GM23248 (cell line): ENCODE measurements around the gene TNNC1. TPM values are rescaled to one million over a fixed set of nuclear protein-coding genes. Genes with fewer than 3 reads are reported as not detected.

Experiments used
- DNase-seq: peaks from one replicate; pipeline ENCODE4 v3.0.0-alpha.2; 2015
- H2AFZ ChIP-seq: fragments of 200-600 bp; sonication (generic); 2 replicates; pipeline ENCODE4 v1.6.1; 2016; ENCODE audit warnings: antibody characterized with exemption
- H3F3A ChIP-seq: fragments of 200-600 bp; sonication (generic); 2 replicates; pipeline ENCODE4 v1.6.1; 2016; ENCODE audit warnings: mild to moderate bottlenecking, antibody characterized with exemption, mixed run types; ENCODE audit not compliant: insufficient read depth
- H3K27ac ChIP-seq: fragments of 200-600 bp; sonication (generic); 2 replicates; pipeline ENCODE4 v1.5.1; 2016; ENCODE audit warnings: mild to moderate bottlenecking
- H3K27me3 ChIP-seq: fragments of 200-600 bp; sonication (generic); replicated peaks from 2 replicates; pipeline ENCODE4 v1.6.1; 2016; ENCODE audit warnings: mild to moderate bottlenecking; ENCODE audit not compliant: insufficient read depth
- H3K36me3 ChIP-seq: fragments of 200-600 bp; sonication (generic); 2 replicates; pipeline ENCODE4 v1.6.1; 2016; ENCODE audit warnings: low read depth, mild to moderate bottlenecking
- H3K4me1 ChIP-seq: fragments of 200-600 bp; sonication (generic); 2 replicates; pipeline ENCODE4 v1.6.1; 2016; ENCODE audit warnings: mild to moderate bottlenecking; ENCODE audit not compliant: insufficient read depth
- H3K4me2 ChIP-seq: fragments of 200-600 bp; sonication (generic); one replicate; pipeline ENCODE4 v1.6.1; 2016; ENCODE audit warnings: mild to moderate bottlenecking; ENCODE audit not compliant: unreplicated experiment
- H3K4me3 ChIP-seq: fragments of 200-600 bp; sonication (generic); 2 replicates; pipeline ENCODE4 v1.5.1; 2016; ENCODE audit warnings: mild to moderate bottlenecking
- H3K79me2 ChIP-seq: fragments of 200-600 bp; sonication (generic); 2 replicates; pipeline ENCODE4 v1.6.1; 2016; ENCODE audit warnings: mild to moderate bottlenecking; ENCODE audit not compliant: insufficient read depth
- H3K9ac ChIP-seq: fragments of 200-600 bp; sonication (generic); 2 replicates; pipeline ENCODE4 v1.6.1; 2016; ENCODE audit warnings: mild to moderate bottlenecking
- H3K9me2 ChIP-seq: fragments of 200-600 bp; sonication (generic); 2 replicates; pipeline ENCODE4 v1.6.1; 2016; ENCODE audit warnings: mixed run types, mild to moderate bottlenecking, moderate library complexity; ENCODE audit not compliant: insufficient read depth
- H3K9me3 ChIP-seq: fragments of 200-600 bp; sonication (generic); one replicate; pipeline ENCODE4 v1.6.1; 2017; ENCODE audit warnings: low read depth
- H4K20me1 ChIP-seq: fragments of 200-600 bp; sonication (generic); 2 replicates; pipeline ENCODE4 v1.6.0; 2016; ENCODE audit not compliant: insufficient read depth
- EZH2 ChIP-seq: fragments of 200-600 bp; sonication (generic); IDR thresholded peaks from 2 replicates; pipeline ENCODE4 v1.6.1; 2018; ENCODE audit warnings: antibody characterized with exemption, mild to moderate bottlenecking; ENCODE audit not compliant: insufficient read depth, poor library complexity, severe bottlenecking
- EZH2phosphoT487 ChIP-seq: fragments of 200-600 bp; sonication (generic); IDR thresholded peaks from 2 replicates; pipeline ENCODE4 v1.6.1; 2018; ENCODE audit warnings: antibody characterized with exemption, moderate library complexity, mild to moderate bottlenecking, low read depth; ENCODE audit not compliant: insufficient read depth
- WGBS, 2 experiments: methylation state at CpG; one replicate each; pipeline ENCODE4 v1.1.6; 2015 to 2017; ENCODE audit warnings: low lambda C conversion rate in 2 of 2, low coverage in 1 of 2; ENCODE audit errors: missing lambda C conversion rate in 2 of 2; 5-methylcytosine and 5-hydroxymethylcytosine counted together
- in situ Hi-C: fragments of 300-500 bp; cut with MboI; formaldehyde crosslinking; loops from 2 replicates; pipeline ENCODE4 v1.15.0; 2020
- polyA plus RNA-seq: library from polyadenylated mRNA; unstranded; fragments of >200 nt; fragmentation: Nextera tagmentation; extraction: Ambion mirVana; gene quantifications from 2 replicates; pipeline ENCODE4 v1.2.1, GENCODE V29; 2016
- total RNA-seq: library from RNA; depleted of rRNA; stranded (reverse); fragments of >200 nt; shearing (Covaris generic); gene quantifications from 2 replicates; pipeline ENCODE4 v1.2.3, GENCODE V29; 2014

The TNNC1 gene
- total and polyA plus RNA-seq, 2 experiments from 2014 or later: not detected

DNA sequence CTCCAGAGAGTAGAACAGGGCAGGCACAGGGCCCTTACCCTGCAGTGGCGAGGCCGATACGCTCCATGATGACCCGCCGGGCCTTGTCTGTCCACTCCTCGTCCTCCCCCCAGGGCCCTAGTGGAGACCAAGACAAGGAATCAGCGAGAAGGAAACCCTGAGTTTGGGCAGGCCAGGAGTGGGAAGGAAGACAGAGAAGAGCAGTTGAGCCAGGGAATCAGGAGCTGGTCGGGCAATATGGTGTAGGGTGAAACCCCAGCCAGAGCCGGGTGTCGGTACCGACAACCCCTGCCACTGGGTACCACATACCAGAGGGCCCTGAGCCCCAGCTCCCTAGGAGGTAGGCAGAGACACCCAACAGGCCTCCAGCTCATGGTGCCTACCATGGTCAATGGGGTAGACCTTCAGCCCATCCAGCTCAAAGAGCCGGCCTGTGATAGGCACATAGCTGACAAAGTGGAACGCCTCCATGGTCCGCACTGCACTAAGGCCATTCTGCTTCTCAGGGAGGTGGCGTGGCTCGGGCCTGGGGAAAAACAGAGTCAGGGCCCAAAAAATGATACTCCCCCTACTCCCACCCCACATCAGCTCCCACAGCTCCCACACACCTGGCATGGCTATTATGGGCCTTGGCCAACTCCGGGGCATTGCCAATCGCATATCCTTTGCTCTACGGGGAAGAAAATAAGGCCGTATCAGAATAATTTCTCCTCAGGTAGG lies 46.9 kb downstream of the TNNC1 start:
- TF ChIP-seq EZH2phosphoT487 (no peak), EZH2 (no peak)
- no peak overlapping the region for H3K27ac ChIP-seq
- H3K9ac ChIP-seq: no peak overlapping the region
- in situ Hi-C loops: no loop called here
- H3K27me3 ChIP-seq: no peaks in the 10 kb centered on the region
- no peak overlapping the region for H3K4me2 ChIP-seq
- peaks cover 14% of the 10 kb centered on the region for H3K4me1 ChIP-seq
- H4K20me1 ChIP-seq: no peaks in the 10 kb centered on the region
- 89 to 91% methylated on average over 20 of the region's 20 CpGs for WGBS, 2 experiments
- no peaks in the 10 kb centered on the region for H3K9me3 ChIP-seq
- H2AFZ ChIP-seq: no peak overlapping the region
- no peaks in the 10 kb centered on the region for H3K9me2 ChIP-seq
- DNase-seq: no peak
- peaks cover 12% of the 10 kb centered on the region for H3F3A ChIP-seq
- H3K36me3 ChIP-seq: peaks cover 6% of the 10 kb centered on the region; the same call in 1 of the 2 replicates
- H3K4me3 ChIP-seq: no peak overlapping the region
- peaks cover 45% of the 10 kb centered on the region for H3K79me2 ChIP-seq

- Histone ChIP-seq H3K79me2 (peaks cover 38% of the 10 kb centered on the region), H3K9ac (no peak overlapping the region), H4K20me1 (no peaks in the 10 kb centered on the region), H3K27ac (no peak overlapping the region), H2AFZ (no peak overlapping the region), H3K9me3 (no peaks in the 10 kb centered on the region), H3K4me1 (peaks cover 9% of the 10 kb centered on the region), H3K27me3 (no peaks in the 10 kb centered on the region), H3K9me2 (no peaks in the 10 kb centered on the region), H3K4me3 (no peak overlapping the region), H3F3A (peaks cover 5% of the 10 kb centered on the region), H3K4me2 (no peak overlapping the region), H3K36me3 (peaks cover 6% of the 10 kb centered on the region; the same call in 1 of the 2 replicates)
- no peak for DNase-seq
- TF ChIP-seq EZH2phosphoT487 (no peak), EZH2 (no peak)
- in situ Hi-C loops: no loop called here
- 94 to 100% methylated on average over 6 to 7 of the region's 11 CpGs for WGBS, 2 experiments
These were observed 47.6 kb downstream of the TNNC1 start for GRCh38 chr3:52406231-52406661.

- Histone ChIP-seq H3K4me2 (no peak overlapping the region), H2AFZ (no peak overlapping the region), H3K9me2 (no peaks in the 10 kb centered on the region), H3K27me3 (no peaks in the 10 kb centered on the region), H3K36me3 (peaks cover 6% of the 10 kb centered on the region; the same call in 1 of the 2 replicates), H3K9ac (no peak overlapping the region), H3K27ac (no peak overlapping the region), H3K9me3 (no peaks in the 10 kb centered on the region), H3F3A (no peaks in the 10 kb centered on the region), H3K79me2 (peaks cover 35% of the 10 kb centered on the region), H4K20me1 (no peaks in the 10 kb centered on the region), H3K4me1 (peaks cover 9% of the 10 kb centered on the region), H3K4me3 (no peak overlapping the region)
- 88 to 91% methylated on average over 4 of the region's 4 CpGs for WGBS, 2 experiments
- no peak for DNase-seq
- in situ Hi-C loops: no loop called here
- no peak for TF ChIP-seq EZH2phosphoT487
- no peak for TF ChIP-seq EZH2
These were observed 48.2 kb downstream of the TNNC1 start for GRCh38 chr3:52405601-52406110.

DNA sequence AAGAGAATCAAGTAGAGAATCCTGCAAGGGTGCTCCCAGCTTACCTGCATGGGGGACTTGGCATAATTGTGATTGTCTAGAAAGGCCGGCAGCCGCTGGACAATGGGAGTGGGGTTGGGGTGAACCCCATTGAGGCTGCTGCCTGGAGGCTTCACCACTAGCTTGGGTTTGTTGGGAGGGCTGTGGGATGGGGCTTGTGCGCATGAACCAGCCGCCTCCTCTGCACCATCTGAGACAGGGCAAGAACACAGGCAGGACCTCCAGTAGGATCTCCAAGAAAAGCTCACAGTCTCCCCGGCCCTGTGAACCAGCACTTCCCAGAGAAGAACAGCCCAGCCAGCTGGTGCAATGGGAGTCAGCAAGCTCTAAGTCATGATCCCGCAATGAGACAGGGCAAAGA lies 48.8 kb downstream of the TNNC1 start:
- H3K9ac ChIP-seq: no peak overlapping the region
- H2AFZ ChIP-seq: no peak overlapping the region
- no peak overlapping the region for H3K4me3 ChIP-seq
- no peak overlapping the region for H3K4me2 ChIP-seq
- no peaks in the 10 kb centered on the region for H3K27me3 ChIP-seq
- H4K20me1 ChIP-seq: no peaks in the 10 kb centered on the region
- H3K4me1 ChIP-seq: peaks cover 9% of the 10 kb centered on the region
- H3K36me3 ChIP-seq: peaks cover 6% of the 10 kb centered on the region; the same call in 1 of the 2 replicates
- no peaks in the 10 kb centered on the region for H3K9me3 ChIP-seq
- TF ChIP-seq EZH2 (no peak), EZH2phosphoT487 (no peak)
- in situ Hi-C loops: no loop called here
- DNase-seq: no peak
- no peak overlapping the region for H3K27ac ChIP-seq
- H3K79me2 ChIP-seq: peaks cover 35% of the 10 kb centered on the region
- no peaks in the 10 kb centered on the region for H3K9me2 ChIP-seq
- H3F3A ChIP-seq: no peaks in the 10 kb centered on the region
- WGBS, 2 experiments: 91 to 94% methylated on average over 6 of the region's 6 CpGs
